ENCODE measurements around the gene ST7. TPM values are rescaled to one million over a fixed set of nuclear protein-coding genes. Genes with fewer than 3 reads are reported as not detected.

Gene ST7
- total RNA-seq, 1 experiment from 2014 or later = 19.6 TPM

- TF ChIP-seq POLR2AphosphoS5 (IDR thresholded peaks at IDR 0.05; ENCODE audit: low read depth, low read length) (no peak), TCF7L2 (IDR thresholded peaks at IDR 0.05; ENCODE audit: low read depth, low read length) (no peak), CTCF (IDR thresholded peaks at IDR 0.05) (no peak), SIN3A (IDR thresholded peaks at IDR 0.05; ENCODE audit: borderline replicate concordance, insufficient read depth, low read depth, low read length) (no peak), REST (IDR thresholded peaks at IDR 0.05; ENCODE audit: insufficient read depth in 1 of 2, low read depth in 2 of 2, low read length in 1 of 2) (no peak)
- in situ Hi-C loops (cut with HindIII; ENCODE audit: low pct_unique_long_range_greater_than_20kb, low sequenced_read_pairs) (no loop called here), intact Hi-C loops (cut with micrococcal nuclease; ENCODE audit: unreplicated experiment) (no loop called here)
- ChIA-PET CTCF (no interaction called here), POLR2A (no interaction called here)
- Histone ChIP-seq H3K9me3 (ENCODE audit: control insufficient read depth, insufficient read depth, low read depth, low read length) (no peaks in the 10 kb centered on the region), H3K36me3 (ENCODE audit: control insufficient read depth, insufficient read depth, low read length) (no peaks in the 10 kb centered on the region), H3K27ac (ENCODE audit: low read length) (no peak overlapping the region), H3K4me1 (ENCODE audit: control insufficient read depth, insufficient read depth, low read length) (no peaks in the 10 kb centered on the region), H3K27me3 (ENCODE audit: control insufficient read depth, insufficient read depth, low read length) (no peaks in the 10 kb centered on the region), H3K4me3 (ENCODE audit: low read depth in 2 of 2, low read length in 2 of 2) (no peak overlapping the region)
- BruUV-seq (replicated peaks) = no TSS peak
- ATAC-seq (no peak), DNase-seq (ENCODE audit: low read depth, low spot score) (no peak)
Observed at GRCh38 chr7:117085275-117085674, 132.0 kb downstream of the ST7 start.

GRCh38 chr7:117085769-117086463, 132.6 kb downstream of the ST7 start:
- in situ Hi-C loops (cut with HindIII; ENCODE audit: low pct_unique_long_range_greater_than_20kb, low sequenced_read_pairs) (no loop called here), intact Hi-C loops (cut with micrococcal nuclease; ENCODE audit: unreplicated experiment) (no loop called here)
- no peaks in the 10 kb centered on the region for H3K27me3 ChIP-seq (ENCODE audit: control insufficient read depth, insufficient read depth, low read length)
- no peak overlapping the region for H3K27ac ChIP-seq (ENCODE audit: low read length)
- ATAC-seq = no peak
- ChIA-PET POLR2A (no interaction called here), CTCF (no interaction called here)
- no TSS peak for BruUV-seq (replicated peaks)
- no peak overlapping the region for H3K4me3 ChIP-seq (ENCODE audit: low read depth in 2 of 2, low read length in 2 of 2)
- no peak for DNase-seq (ENCODE audit: low read depth, low spot score)
- no peaks in the 10 kb centered on the region for H3K4me1 ChIP-seq (ENCODE audit: control insufficient read depth, insufficient read depth, low read length)
- H3K36me3 ChIP-seq (ENCODE audit: control insufficient read depth, insufficient read depth, low read length) = no peaks in the 10 kb centered on the region
- TF ChIP-seq SIN3A (IDR thresholded peaks at IDR 0.05; ENCODE audit: borderline replicate concordance, insufficient read depth, low read depth, low read length) = no peak
- no peak for TF ChIP-seq POLR2AphosphoS5 (IDR thresholded peaks at IDR 0.05; ENCODE audit: low read depth, low read length)
- no peak for TF ChIP-seq REST (IDR thresholded peaks at IDR 0.05; ENCODE audit: insufficient read depth in 1 of 2, low read depth in 2 of 2, low read length in 1 of 2)
- no peak for TF ChIP-seq TCF7L2 (IDR thresholded peaks at IDR 0.05; ENCODE audit: low read depth, low read length)
- no peak for TF ChIP-seq CTCF (IDR thresholded peaks at IDR 0.05)
- no peaks in the 10 kb centered on the region for H3K9me3 ChIP-seq (ENCODE audit: control insufficient read depth, insufficient read depth, low read depth, low read length)

Data from Panc1 (cell line).